ENCODE results near the gene HAO1.
"Not testable (repeated sequence)": the region's sequence is repeated elsewhere in the genome, so short reads cannot be mapped to it uniquely, and the experiment has no call there.

The HAO1 gene

GRCh38 chr20:7940341-7940740, at the start of gene HAO1:
HAO1 (minus strand) TSS chr20:7940458; CDS start chr20:7940422, 36 bp downstream.
- DNase-seq = no peak

- no peak for DNase-seq
Measured at GRCh38 chr20:7989379-7989778, 49.1 kb upstream of the HAO1 start.

- no peak for DNase-seq
Measured at GRCh38 chr20:7985916-7986315, 45.7 kb upstream of the HAO1 start.

GRCh38 chr20:7984192-7984591, 43.9 kb upstream of the HAO1 start:
- DNase-seq = no peak

- DNase-seq = no peak
Measured at GRCh38 chr20:7981374-7981773, 41.1 kb upstream of the HAO1 start.

GRCh38 chr20:7980332-7981046, 40.2 kb upstream of the HAO1 start:
- DNase-seq = peak; percentile 17

GRCh38 chr20:7977709-7978108, 37.5 kb upstream of the HAO1 start:
- no peak for DNase-seq

- DNase-seq = no peak
Measured at GRCh38 chr20:7975851-7976414, 35.7 kb upstream of the HAO1 start.

GRCh38 chr20:7974785-7975435, 34.7 kb upstream of the HAO1 start:
- no peak for DNase-seq

- no peak for DNase-seq
Measured at GRCh38 chr20:7971536-7972280, 31.4 kb upstream of the HAO1 start.

- DNase-seq = no peak
Measured at GRCh38 chr20:7967199-7967844, 27.1 kb upstream of the HAO1 start.

- no peak for DNase-seq
Measured at GRCh38 chr20:7966176-7966575, 25.9 kb upstream of the HAO1 start.

GRCh38 chr20:7959484-7959883, 19.2 kb upstream of the HAO1 start:
- no peak for DNase-seq

GRCh38 chr20:7956561-7956960, 16.3 kb upstream of the HAO1 start:
- DNase-seq = not testable (repeated sequence)

- DNase-seq = no peak
Measured at GRCh38 chr20:7950387-7950786, 10.1 kb upstream of the HAO1 start.

- no peak for DNase-seq
Measured at GRCh38 chr20:7943891-7944290, 3.6 kb upstream of the HAO1 start.

GRCh38 chr20:7939663-7940062, 595 bp downstream of the HAO1 start:
- DNase-seq = no peak

- DNase-seq = no peak
Measured at GRCh38 chr20:7938058-7938457, 2.2 kb downstream of the HAO1 start.

GRCh38 chr20:7937328-7937727, 2.9 kb downstream of the HAO1 start:
- DNase-seq = no peak

- DNase-seq = no peak
Measured at GRCh38 chr20:7935027-7935551, 5.2 kb downstream of the HAO1 start.

- DNase-seq = no peak
Measured at GRCh38 chr20:7933346-7933745, 6.9 kb downstream of the HAO1 start.

- no peak for DNase-seq
Measured at GRCh38 chr20:7930343-7930742, 9.9 kb downstream of the HAO1 start.

- peak; percentile 54 for DNase-seq
Measured at GRCh38 chr20:7926767-7927166, 13.5 kb downstream of the HAO1 start.

All from eye (tissue), 1 donor.